NCI-H510A treated with DMSO at 0.1 percent for 48 hours (cell line): ENCODE data around the gene BRIP1.
"Not testable (repeated sequence)": the region's sequence is repeated elsewhere in the genome, so short reads cannot be mapped to it uniquely, and the experiment has no call there.

Experiments
- DNase-seq: peaks from one replicate; lab custom pipeline; 2025; lab: John Stamatoyannopoulos, UW

The BRIP1 gene

GRCh38 chr17:61799812-61800484, 63.4 kb downstream of the BRIP1 start:
- DNase-seq: no peak

GRCh38 chr17:61797283-61797682, 66.0 kb downstream of the BRIP1 start:
- DNase-seq: no peak

- DNase-seq: no peak
Measured at GRCh38 chr17:61795546-61795945, 67.8 kb downstream of the BRIP1 start.

GRCh38 chr17:61794792-61795191, 68.5 kb downstream of the BRIP1 start:
- no peak for DNase-seq

- DNase-seq: no peak
Measured at GRCh38 chr17:61794242-61794641, 69.1 kb downstream of the BRIP1 start.

- no peak for DNase-seq
Measured at GRCh38 chr17:61793565-61793964, 69.8 kb downstream of the BRIP1 start.

GRCh38 chr17:61789872-61790271, 73.5 kb downstream of the BRIP1 start:
- DNase-seq: no peak

- DNase-seq: no peak
Measured at GRCh38 chr17:61786088-61786487, 77.2 kb downstream of the BRIP1 start.

- DNase-seq: no peak
Measured at GRCh38 chr17:61784510-61784909, 78.8 kb downstream of the BRIP1 start.

GRCh38 chr17:61783556-61784304, 79.6 kb downstream of the BRIP1 start:
- DNase-seq: no peak

GRCh38 chr17:61783120-61783519, 80.2 kb downstream of the BRIP1 start:
- DNase-seq: no peak

GRCh38 chr17:61782683-61783082, 80.6 kb downstream of the BRIP1 start:
- DNase-seq: no peak

- DNase-seq: no peak
Measured at GRCh38 chr17:61775364-61775763, 88.0 kb downstream of the BRIP1 start.

GRCh38 chr17:61774724-61775123, 88.6 kb downstream of the BRIP1 start:
- DNase-seq: no peak

- DNase-seq: not testable (repeated sequence)
Measured at GRCh38 chr17:61774087-61774486, 89.2 kb downstream of the BRIP1 start.

GRCh38 chr17:61770752-61771533, 92.4 kb downstream of the BRIP1 start:
- DNase-seq: no peak

GRCh38 chr17:61770043-61770442, 93.3 kb downstream of the BRIP1 start:
- no peak for DNase-seq

GRCh38 chr17:61768405-61768804, 94.9 kb downstream of the BRIP1 start:
- DNase-seq: no peak

- DNase-seq: no peak
Measured at GRCh38 chr17:61766520-61766919, 96.8 kb downstream of the BRIP1 start.

- no peak for DNase-seq
Measured at GRCh38 chr17:61764846-61765245, 98.5 kb downstream of the BRIP1 start.

GRCh38 chr17:61761827-61762226, 101.5 kb downstream of the BRIP1 start:
- DNase-seq: no peak

- no peak for DNase-seq
Measured at GRCh38 chr17:61759362-61759761, 104.0 kb downstream of the BRIP1 start.

- no peak for DNase-seq
Measured at GRCh38 chr17:61758430-61758829, 104.9 kb downstream of the BRIP1 start.
